HEK293T (cell line): ENCODE results near the gene CTSZ.

Experiments used
- ARNT ChIP-seq: fragments of 450-650 bp; IDR thresholded peaks from 2 replicates; pipeline ENCODE4 v1.6.1; 2017; ENCODE audit warnings: mild to moderate bottlenecking
- BHLHE40 ChIP-seq: fragments of 450-650 bp; IDR thresholded peaks from 2 replicates; pipeline ENCODE4 v1.6.1; 2016; ENCODE audit warnings: mild to moderate bottlenecking, moderate library complexity, borderline replicate concordance
- CTBP1 ChIP-seq: fragments of 450-650 bp; IDR thresholded peaks from 2 replicates; pipeline ENCODE4 v1.6.1; 2016; ENCODE audit warnings: borderline replicate concordance
- ELF4 ChIP-seq: fragments of 450-650 bp; IDR thresholded peaks from 2 replicates; pipeline ENCODE4 v1.6.1; 2017; ENCODE audit warnings: antibody characterized with exemption
- FOXM1 ChIP-seq: fragments of 450-650 bp; IDR thresholded peaks from 2 replicates; pipeline ENCODE4 v1.6.1; 2017; ENCODE audit warnings: mild to moderate bottlenecking, borderline replicate concordance
- HDGF ChIP-seq: fragments of 450-650 bp; IDR thresholded peaks from 2 replicates; pipeline ENCODE4 v1.6.1; 2017; ENCODE audit warnings: antibody characterized with exemption, borderline replicate concordance
- LEF1 ChIP-seq: fragments of 450-650 bp; IDR thresholded peaks from 2 replicates; pipeline ENCODE4 v1.6.1; 2017; ENCODE audit warnings: mild to moderate bottlenecking, borderline replicate concordance
- PKNOX1 ChIP-seq: fragments of 450-650 bp; IDR thresholded peaks from 2 replicates; pipeline ENCODE4 v1.6.1; 2016
- SUZ12 ChIP-seq: fragments of 450-650 bp; IDR thresholded peaks from 2 replicates; pipeline ENCODE4 v1.6.1; 2016; ENCODE audit warnings: mild to moderate bottlenecking
- TARDBP ChIP-seq: fragments of 450-650 bp; IDR thresholded peaks from 2 replicates; pipeline ENCODE4 v1.6.1; 2016

GRCh38 chr20:59023616-59024015, 16.6 kb upstream of the CTSZ start:
- no peak for TF ChIP-seq TARDBP
- no peak for TF ChIP-seq SUZ12
- no peak for TF ChIP-seq CTBP1
- no peak for TF ChIP-seq PKNOX1
- TF ChIP-seq HDGF = no peak
- no peak for TF ChIP-seq BHLHE40
- TF ChIP-seq FOXM1 = no peak
- no peak for TF ChIP-seq LEF1
- no peak for TF ChIP-seq ELF4
- TF ChIP-seq ARNT = no peak
